HCT116 (cell line): Measurements from ENCODE around the gene HK2. TPM values are rescaled to one million over a fixed set of nuclear protein-coding genes. Genes with fewer than 3 reads are reported as not detected.

ENCODE experiments used
- ATAC-seq: fragments of 200-7000 bp; cut with Tn5 transposase; 2 replicates; pipeline ENCODE4 v1.9.1; 2020; ENCODE audit warnings: mild to moderate bottlenecking, moderate library complexity
- BruUV-seq: library from RNA; stranded (reverse); fragments of 400-500 nt; replicated peaks from 2 replicates; lab custom pipeline; 2021; lab: Mats Ljungman, UMichigan
- CTCF ChIA-PET: fragments of 300-600 bp; sonication (Branson Sonifier 250); formaldehyde crosslinking; loops from one replicate; lab custom pipeline; 2021; ENCODE audit warnings: antibody characterized with exemption; lab: Charles Lee
- POLR2A ChIA-PET: fragments of 300-600, 350-600 bp; sonication (Branson Sonifier 250); formaldehyde crosslinking; loops from one replicate; lab custom pipeline; 2021; ENCODE audit warnings: antibody characterized with exemption; lab: Charles Lee
- RAD21 ChIA-PET, 2 experiments: fragments of 300-600 bp; sonication (Branson Sonifier 250); formaldehyde crosslinking; loops; one replicate each; lab custom pipeline; 2023; ENCODE audit warnings: low total read pairs in 2 of 2; ENCODE audit not compliant: uncharacterized antibody in 2 of 2, unreplicated experiment in 2 of 2, low non-redundant PET in 1 of 2; lab: Charles Lee
- DNase-seq: peaks from one replicate; pipeline ENCODE4 v3.0.0-alpha.2; 2010; ENCODE audit warnings: low read depth, low spot score
- H2AFZ ChIP-seq: fragments of 200-600 bp; shearing (Covaris generic), sonication (generic); 2 replicates; pipeline ENCODE4 v1.6.1; 2017; ENCODE audit warnings: low read depth, mixed run types, mixed read lengths, antibody characterized with exemption, low read length; ENCODE audit not compliant: poor library complexity, severe bottlenecking
- H3K27ac ChIP-seq: 2 replicates; pipeline ENCODE4 v1.5.1; 2012; ENCODE audit warnings: low read depth, low read length
- H3K27me3 ChIP-seq: fragments of 200-600 bp; sonication (generic); 2 replicates; pipeline ENCODE4 v1.6.1; 2016; ENCODE audit warnings: mixed run types, low read length, mixed read lengths; ENCODE audit not compliant: insufficient read depth
- H3K36me3 ChIP-seq, 2 experiments: fragments of 200-500 bp in 1 of 2; fragments of 200-600 bp in 1 of 2; sonication (Bioruptor generic) in 1 of 2; sonication (generic) in 1 of 2; 2 replicates each; pipeline versions ENCODE4 v1.5.1 to v1.6.1; 2014 to 2016; ENCODE audit warnings: low read length in 2 of 2, inconsistent platforms in 1 of 2, mixed read lengths in 1 of 2, mixed run types in 1 of 2; ENCODE audit not compliant: insufficient read depth in 2 of 2, control insufficient read depth in 1 of 2
- H3K4me1 ChIP-seq, 2 experiments: fragments of 200-600 bp in 1 of 2; sonication (generic) in 1 of 2; 2 replicates each; pipeline versions ENCODE4 v1.5.1 to v1.6.1; 2012 to 2017; ENCODE audit warnings: low read length in 2 of 2, inconsistent platforms in 1 of 2, mild to moderate bottlenecking in 1 of 2, mixed read lengths in 1 of 2, mixed run types in 1 of 2, moderate library complexity in 1 of 2; ENCODE audit not compliant: insufficient read depth in 2 of 2, control insufficient read depth in 1 of 2
- H3K4me2 ChIP-seq: fragments of 200-600 bp; sonication (generic); 2 replicates; pipeline ENCODE4 v1.6.1; 2017; ENCODE audit warnings: mixed run types, low read length, mixed read lengths
- H3K4me3 ChIP-seq, 2 experiments: fragments of 200-600 bp in 1 of 2; sonication (generic) in 1 of 2; replicated peaks in 1 of 2; 2 replicates each; pipeline ENCODE4 v1.5.1; 2011 to 2016; ENCODE audit warnings: low read length in 2 of 2, control low read depth in 1 of 2, low read depth in 1 of 2, mild to moderate bottlenecking in 1 of 2, mixed read lengths in 1 of 2, mixed run types in 1 of 2
- H3K79me2 ChIP-seq: fragments of 200-600 bp; sonication (generic); 2 replicates; pipeline ENCODE4 v1.6.1; 2017; ENCODE audit warnings: mild to moderate bottlenecking, mixed run types, low read length, moderate library complexity, mixed read lengths; ENCODE audit not compliant: insufficient read depth
- H3K9ac ChIP-seq: fragments of 200-600 bp; sonication (generic); 2 replicates; pipeline ENCODE4 v1.6.1; 2016; ENCODE audit warnings: low read length, mixed read lengths
- H3K9me2 ChIP-seq: fragments of 200-600 bp; sonication (generic), shearing (Covaris generic); 2 replicates; pipeline ENCODE4 v1.6.1; 2017; ENCODE audit warnings: mixed run types, mild to moderate bottlenecking, moderate library complexity; ENCODE audit not compliant: insufficient read depth
- H3K9me3 ChIP-seq, 2 experiments: fragments of 200-500 bp in 1 of 2; fragments of 200-600 bp in 1 of 2; sonication (Bioruptor generic) in 1 of 2; sonication (generic) in 1 of 2; 2 replicates each; pipeline ENCODE4 v1.6.1; 2014 to 2017; ENCODE audit warnings: low read length in 2 of 2, mixed read lengths in 2 of 2, inconsistent platforms in 1 of 2, low read depth in 1 of 2, mild to moderate bottlenecking in 1 of 2, mixed run types in 1 of 2, moderate library complexity in 1 of 2; ENCODE audit not compliant: control insufficient read depth in 1 of 2, insufficient read depth in 1 of 2
- H4K20me1 ChIP-seq: fragments of 200-600 bp; sonication (generic), shearing (Covaris generic); 2 replicates; pipeline ENCODE4 v1.6.1; 2017; ENCODE audit warnings: mixed run types, mild to moderate bottlenecking, moderate library complexity; ENCODE audit not compliant: insufficient read depth
- ATF3 ChIP-seq: IDR thresholded peaks from 2 replicates; pipeline ENCODE4 v1.6.1; 2012
- CBX3 ChIP-seq: IDR thresholded peaks from 2 replicates; pipeline ENCODE4 v1.6.1; 2012; ENCODE audit warnings: low read depth
- CEBPB ChIP-seq: IDR thresholded peaks from 2 replicates; pipeline ENCODE4 v1.6.1; 2012; ENCODE audit warnings: low read depth
- CTCF ChIP-seq, 3 experiments: fragments of 200-600 bp in 1 of 3; sonication (generic) in 1 of 3; IDR thresholded peaks in 2 of 3; conservative IDR thresholded peaks in 1 of 3; 2 replicates each; pipeline ENCODE4 v1.5.1; 2012 to 2017; ENCODE audit warnings: low read depth in 2 of 3, low read length in 2 of 3, antibody characterized with exemption in 1 of 3, borderline replicate concordance in 1 of 3, control low read depth in 1 of 3, mild to moderate bottlenecking in 1 of 3, mixed read lengths in 1 of 3, mixed run types in 1 of 3, moderate library complexity in 1 of 3; ENCODE audit not compliant: insufficient read depth in 1 of 3
- EGR1 ChIP-seq: IDR thresholded peaks from 2 replicates; pipeline ENCODE4 v1.6.1; 2012; ENCODE audit warnings: low read depth
- ELF1 ChIP-seq: IDR thresholded peaks from 2 replicates; pipeline ENCODE4 v1.6.1; 2012; ENCODE audit warnings: low read depth, borderline replicate concordance
- EZH2 ChIP-seq: fragments of 200-600 bp; sonication (generic); IDR thresholded peaks from 2 replicates; pipeline ENCODE4 v1.6.1; 2017; ENCODE audit warnings: antibody characterized with exemption, mixed run types
- FOSL1 ChIP-seq: IDR thresholded peaks from 2 replicates; pipeline ENCODE4 v1.6.1; 2012; ENCODE audit warnings: low read depth
- JUND ChIP-seq: IDR thresholded peaks from 2 replicates; pipeline ENCODE4 v1.6.1; 2012
- POLR2A ChIP-seq: IDR thresholded peaks from 2 replicates; pipeline ENCODE4 v1.7.0; 2011; ENCODE audit warnings: borderline replicate concordance; ENCODE audit not compliant: insufficient read depth, insufficient read length; ENCODE audit errors: extremely low read depth
- POLR2AphosphoS5 ChIP-seq: IDR thresholded peaks from 2 replicates; pipeline ENCODE4 v1.6.1; 2011; ENCODE audit warnings: mild to moderate bottlenecking, low read depth, low read length, moderate library complexity
- RAD21 ChIP-seq: IDR thresholded peaks from 2 replicates; pipeline ENCODE4 v1.6.1; 2012; ENCODE audit warnings: low read depth, mild to moderate bottlenecking
- REST ChIP-seq: IDR thresholded peaks from 2 replicates; pipeline ENCODE4 v1.6.1; 2012; ENCODE audit warnings: low read depth
- SIN3A ChIP-seq: IDR thresholded peaks from 2 replicates; pipeline ENCODE4 v1.6.1; 2012; ENCODE audit warnings: low read depth
- SP1 ChIP-seq: IDR thresholded peaks from 2 replicates; pipeline ENCODE4 v1.6.1; 2012; ENCODE audit warnings: low read depth
- SRF ChIP-seq: IDR thresholded peaks from 2 replicates; pipeline ENCODE4 v1.6.1; 2012; ENCODE audit warnings: low read depth
- TCF7L2 ChIP-seq: IDR thresholded peaks from 2 replicates; pipeline ENCODE4 v1.7.0; 2011; ENCODE audit warnings: borderline replicate concordance, inconsistent platforms; ENCODE audit not compliant: insufficient read depth, insufficient read length; ENCODE audit errors: extremely low read depth
- ZBTB33 ChIP-seq: IDR thresholded peaks from 2 replicates; pipeline ENCODE4 v1.6.1; 2011; ENCODE audit warnings: mild to moderate bottlenecking, low read length, moderate library complexity; ENCODE audit not compliant: insufficient replicate concordance; ENCODE audit errors: extremely low read depth
- ZFX ChIP-seq: fragments of 450-650 bp; IDR thresholded peaks from 2 replicates; pipeline ENCODE4 v1.6.1; 2017
- ZNF274 ChIP-seq: fragments of 200-500 bp; sonication (Bioruptor generic); IDR thresholded peaks from 2 replicates; pipeline ENCODE4 v1.6.1; 2014; ENCODE audit warnings: mild to moderate bottlenecking, low read depth, low read length, inconsistent platforms
- intact Hi-C: fragments of 100-400 bp; cut with micrococcal nuclease; formaldehyde crosslinking; loops from 2 replicates; pipeline ENCODE4 v1.10.0; 2022
- total RNA-seq: library from RNA; stranded (reverse); gene quantifications from one replicate; pipeline ENCODE4 v1.2.1, GENCODE V29; 2021; ENCODE audit not compliant: unreplicated experiment

The HK2 gene
- total RNA-seq, 1 experiment from 2014 or later: 42.5 TPM

GRCh38 chr2:74911061-74911460, 77.1 kb downstream of the HK2 start:
- H3K79me2 ChIP-seq: no peaks in the 10 kb centered on the region
- H3K27ac ChIP-seq: no peak overlapping the region
- POLR2A ChIA-PET: no interaction called here
- no peaks in the 10 kb centered on the region for H3K36me3 ChIP-seq
- no TSS peak for BruUV-seq
- TF ChIP-seq RAD21: no peak
- TF ChIP-seq ELF1: no peak
- TF ChIP-seq ZNF274: no peak
- no peak for TF ChIP-seq CTCF (IDR thresholded peaks at IDR 0.05 in 2 of 3, conservative IDR thresholded peaks at IDR 0.05 in 1 of 3; ENCODE audit: borderline replicate concordance in 1 of 3, insufficient read depth in 1 of 3, low read depth in 2 of 3, low read length in 2 of 3)
- no peak for TF ChIP-seq POLR2A
- no peak for TF ChIP-seq EGR1
- TF ChIP-seq TCF7L2: no peak
- TF ChIP-seq JUND: no peak
- TF ChIP-seq SIN3A: no peak
- no peak for TF ChIP-seq ZBTB33
- no peak for TF ChIP-seq CEBPB
- no peak for TF ChIP-seq EZH2
- TF ChIP-seq REST: no peak
- TF ChIP-seq CBX3: no peak
- no peak for TF ChIP-seq ZFX
- no peak for TF ChIP-seq POLR2AphosphoS5
- TF ChIP-seq SRF: no peak
- TF ChIP-seq ATF3: no peak
- no peak for TF ChIP-seq SP1
- no peak for TF ChIP-seq FOSL1
- RAD21 ChIA-PET: no interaction called here
- intact Hi-C loops: loop anchor here (10.0 kb wide), 1 partner anchor 154 kb away; no protein-coding TSS in a partner anchor
- no peak overlapping the region for H3K4me3 ChIP-seq
- no peaks in the 10 kb centered on the region for H4K20me1 ChIP-seq
- no peak overlapping the region for H3K4me2 ChIP-seq
- DNase-seq (no peak), ATAC-seq (no peak)
- no peaks in the 10 kb centered on the region for H3K4me1 ChIP-seq
- H3K27me3 ChIP-seq: no peaks in the 10 kb centered on the region
- H3K9ac ChIP-seq: no peak overlapping the region
- no peak overlapping the region for H2AFZ ChIP-seq
- CTCF ChIA-PET: no interaction called here
- no peaks in the 10 kb centered on the region for H3K9me2 ChIP-seq
- H3K9me3 ChIP-seq: no peaks in the 10 kb centered on the region
